ES-I3 (cell line): Measurements from ENCODE around the gene ALB.

Experiments
- H3K36me3 ChIP-seq: 2 replicates; pipeline ENCODE4 v1.6.1; 2013; ENCODE audit warnings: mild to moderate bottlenecking, low read length, control low read depth, moderate library complexity; ENCODE audit not compliant: insufficient read depth
- H3K4me1 ChIP-seq: 2 replicates; pipeline ENCODE4 v1.6.1; 2013; ENCODE audit warnings: mild to moderate bottlenecking, control low read depth, low read length; ENCODE audit not compliant: insufficient read depth
- H3K9ac ChIP-seq: 2 replicates; pipeline ENCODE4 v1.6.1; 2013; ENCODE audit warnings: low read depth, mild to moderate bottlenecking, low read length, moderate library complexity
- H3K9me3 ChIP-seq: 2 replicates; pipeline ENCODE4 v1.6.1; 2013; ENCODE audit warnings: mild to moderate bottlenecking, low read length, moderate library complexity; ENCODE audit not compliant: control insufficient read depth, insufficient read depth

Gene ALB

DNA sequence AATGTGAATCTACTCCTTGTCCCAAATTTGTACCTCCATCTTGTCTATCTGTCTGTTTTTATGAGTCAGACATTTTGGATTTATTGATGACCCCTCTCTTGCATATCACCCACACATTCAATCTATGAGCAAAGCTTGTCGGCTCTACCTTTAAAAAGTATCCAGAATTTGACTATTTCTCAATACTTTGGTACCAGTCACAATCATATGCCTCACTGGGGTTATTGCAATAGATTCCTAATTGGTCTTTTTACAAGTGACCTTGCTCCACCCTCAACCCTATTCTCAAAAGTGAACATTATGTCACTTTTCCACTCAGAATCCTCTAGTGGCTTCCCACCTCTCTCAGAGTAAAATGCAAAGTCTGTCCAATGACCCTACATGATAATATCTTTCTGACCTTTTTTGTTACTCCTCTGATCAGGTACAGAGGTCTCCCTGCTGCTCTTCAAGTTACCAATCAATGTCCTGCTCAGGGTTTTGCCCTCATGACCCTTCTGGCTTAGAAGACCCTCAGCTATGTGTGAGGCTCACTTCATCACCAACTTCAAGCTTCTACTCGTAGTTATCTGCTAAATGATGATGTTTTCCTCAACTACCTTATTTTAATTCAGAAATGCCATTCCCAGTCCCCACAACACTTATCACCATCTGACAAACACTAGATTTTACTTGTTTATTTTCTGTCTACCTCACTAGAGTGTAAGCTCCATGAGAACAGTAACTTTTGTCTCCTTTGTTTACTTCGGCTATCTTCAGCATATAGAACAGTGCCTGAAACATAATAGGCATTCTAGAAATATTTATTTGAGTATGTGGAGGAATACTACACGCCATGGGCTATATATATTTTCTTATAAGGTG, 54.3 kb downstream of the ALB start:
- H3K4me1 ChIP-seq, result peaks cover 3% of the 10 kb centered on the region; the same call in 1 of the 2 replicates
- no peaks in the 10 kb centered on the region for H3K36me3 ChIP-seq
- no peaks in the 10 kb centered on the region for H3K9me3 ChIP-seq
- no peak overlapping the region for H3K9ac ChIP-seq

DNA sequence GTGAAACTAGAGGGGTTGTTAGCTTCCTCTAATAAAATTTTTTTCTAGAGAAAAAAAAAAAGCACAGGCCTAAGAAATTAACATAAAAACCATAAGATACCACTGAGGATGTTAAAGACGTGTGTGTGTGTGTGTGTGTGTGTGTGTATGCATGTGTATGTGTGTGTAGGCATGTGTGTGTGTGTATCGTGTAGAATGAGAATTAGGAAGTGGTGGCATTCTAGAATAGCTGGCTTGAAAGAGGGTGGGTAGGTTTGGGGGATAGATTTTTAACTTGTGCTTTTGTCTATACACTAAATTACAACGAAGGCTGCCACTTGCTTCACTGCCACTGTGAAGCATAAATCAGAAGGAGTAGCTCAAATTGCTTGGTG, 54.9 kb downstream of the ALB start:
- Histone ChIP-seq H3K9me3 (no peaks in the 10 kb centered on the region), H3K36me3 (no peaks in the 10 kb centered on the region), H3K4me1 (no peaks in the 10 kb centered on the region; the same call in 1 of the 2 replicates), H3K9ac (no peak overlapping the region)

DNA sequence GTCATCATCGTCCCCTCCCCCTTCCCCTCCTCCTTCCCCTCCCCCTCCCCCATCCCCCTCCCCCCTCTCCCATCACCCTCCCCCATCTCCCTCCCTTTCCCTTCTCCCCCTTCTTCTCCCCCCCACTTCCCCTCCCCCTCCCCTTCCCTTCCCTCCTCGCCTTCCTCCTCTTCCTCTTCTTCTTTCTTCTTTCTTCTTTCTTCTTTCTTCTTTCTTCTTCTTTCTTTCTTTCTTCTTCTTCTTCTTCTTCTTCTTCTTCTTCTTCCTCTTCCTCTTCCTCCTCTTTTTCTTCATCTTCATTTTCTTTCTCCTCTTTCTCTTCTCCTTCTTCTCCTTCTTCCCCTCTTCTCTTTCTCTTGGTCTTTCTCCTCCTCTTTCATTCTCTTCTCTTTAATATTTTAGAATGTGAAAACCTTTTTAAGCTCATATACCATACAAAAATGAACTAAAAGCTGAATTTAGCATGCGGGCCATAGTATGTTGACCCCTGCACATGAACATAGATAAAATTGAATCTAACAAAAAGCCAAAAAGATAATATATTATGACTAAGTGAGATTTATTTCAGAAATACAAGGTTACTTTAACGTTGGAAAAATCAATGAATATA, 56.9 kb downstream of the ALB start:
- Histone ChIP-seq H3K9ac (no peak overlapping the region), H3K36me3 (no peaks in the 10 kb centered on the region), H3K9me3 (no peaks in the 10 kb centered on the region), H3K4me1 (no peaks in the 10 kb centered on the region)

DNA sequence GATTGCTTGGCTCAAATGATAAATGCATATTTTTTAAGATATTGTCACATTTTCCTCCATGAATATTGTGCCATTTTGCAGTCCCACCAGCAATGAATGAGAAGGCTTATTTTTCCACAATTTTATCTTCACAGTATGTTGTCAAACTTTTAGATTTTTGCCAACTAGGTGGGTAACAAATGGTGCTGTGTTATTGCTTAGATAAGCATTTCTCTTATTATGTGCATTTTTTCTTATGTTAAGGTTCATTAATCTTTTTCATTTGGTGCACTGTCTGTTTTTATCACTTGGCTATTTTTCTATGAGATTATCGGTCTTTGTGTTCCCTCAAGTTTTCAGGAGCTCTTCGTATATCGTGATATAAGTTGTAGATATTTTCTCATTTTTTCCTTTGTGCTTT, 64.1 kb downstream of the ALB start:
- Histone ChIP-seq H3K9ac (no peak overlapping the region), H3K36me3 (no peaks in the 10 kb centered on the region), H3K9me3 (no peaks in the 10 kb centered on the region), H3K4me1 (no peaks in the 10 kb centered on the region)

DNA sequence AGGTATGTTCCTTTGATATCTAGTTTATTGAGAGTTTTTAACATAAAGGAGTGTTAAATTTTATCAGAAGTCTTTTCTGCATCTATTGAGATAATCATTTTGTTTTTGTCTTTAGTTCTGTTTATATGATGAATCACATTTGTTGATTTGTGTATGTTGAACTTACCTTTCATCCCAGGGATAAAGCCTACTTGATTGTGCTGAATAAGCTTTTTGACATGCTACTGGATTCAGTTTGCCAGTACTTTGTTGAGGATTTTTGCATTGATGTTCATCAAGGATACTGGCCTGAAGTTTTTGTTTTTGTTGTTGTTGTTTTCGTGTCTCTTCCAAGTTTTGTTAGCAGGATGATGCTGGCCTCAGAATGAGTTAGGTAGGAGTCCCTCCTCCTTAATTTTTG, 66.6 kb downstream of the ALB start:
- Histone ChIP-seq H3K36me3 (no peaks in the 10 kb centered on the region), H3K4me1 (no peaks in the 10 kb centered on the region), H3K9ac (no peak overlapping the region), H3K9me3 (peaks cover 8% of the 10 kb centered on the region; the same call in 1 of the 2 replicates)
